Body of pancreas (tissue), 4 donors: Measurements from ENCODE around the gene EXD3.

Experiments
- POLR2A ChIP-seq, 3 donors: fragments of 450-650 bp; IDR thresholded peaks; one replicate each; pipeline ENCODE4 v1.6.1; 2016; ENCODE audit warnings: antibody characterized with exemption in 3 of 3, mild to moderate bottlenecking in 2 of 3
- TF ChIP-seq, protein P1 (sequence below), 7 experiments: fragments of 450-650 bp in 4 of 7; fragments of 200-600 bp in 3 of 7; sonication (generic) in 3 of 7; IDR thresholded peaks; one replicate each; pipeline ENCODE4 v1.5.1; 2016 to 2019; ENCODE audit warnings: antibody characterized with exemption in 7 of 7

DNA sequence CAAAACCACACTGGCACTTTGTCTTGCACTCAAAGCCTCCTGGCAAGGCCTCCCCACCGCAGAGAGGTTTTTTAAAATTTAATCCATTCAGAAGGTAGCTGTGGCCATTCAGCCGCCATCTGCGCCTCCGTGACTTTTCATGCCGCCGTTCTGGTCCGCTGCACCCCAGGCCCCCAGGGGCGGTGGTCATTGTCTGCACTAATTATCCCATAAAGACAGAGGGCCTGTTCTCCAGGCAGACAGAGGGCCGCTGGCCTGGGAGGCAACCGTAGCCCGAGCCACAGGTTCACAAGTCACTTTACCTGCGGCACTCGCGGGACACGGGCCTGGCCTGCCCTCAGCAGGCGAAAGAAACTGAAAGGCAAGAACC lies 49.4 kb downstream of the EXD3 start:
- TF ChIP-seq, protein P1, sequence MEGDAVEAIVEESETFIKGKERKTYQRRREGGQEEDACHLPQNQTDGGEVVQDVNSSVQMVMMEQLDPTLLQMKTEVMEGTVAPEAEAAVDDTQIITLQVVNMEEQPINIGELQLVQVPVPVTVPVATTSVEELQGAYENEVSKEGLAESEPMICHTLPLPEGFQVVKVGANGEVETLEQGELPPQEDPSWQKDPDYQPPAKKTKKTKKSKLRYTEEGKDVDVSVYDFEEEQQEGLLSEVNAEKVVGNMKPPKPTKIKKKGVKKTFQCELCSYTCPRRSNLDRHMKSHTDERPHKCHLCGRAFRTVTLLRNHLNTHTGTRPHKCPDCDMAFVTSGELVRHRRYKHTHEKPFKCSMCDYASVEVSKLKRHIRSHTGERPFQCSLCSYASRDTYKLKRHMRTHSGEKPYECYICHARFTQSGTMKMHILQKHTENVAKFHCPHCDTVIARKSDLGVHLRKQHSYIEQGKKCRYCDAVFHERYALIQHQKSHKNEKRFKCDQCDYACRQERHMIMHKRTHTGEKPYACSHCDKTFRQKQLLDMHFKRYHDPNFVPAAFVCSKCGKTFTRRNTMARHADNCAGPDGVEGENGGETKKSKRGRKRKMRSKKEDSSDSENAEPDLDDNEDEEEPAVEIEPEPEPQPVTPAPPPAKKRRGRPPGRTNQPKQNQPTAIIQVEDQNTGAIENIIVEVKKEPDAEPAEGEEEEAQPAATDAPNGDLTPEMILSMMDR (IDR thresholded peaks at IDR 0.05): no peak
- TF ChIP-seq POLR2A (IDR thresholded peaks at IDR 0.05): no peak
